ENCODE measurements around the gene FAM240B. TPM values are rescaled to one million over a fixed set of nuclear protein-coding genes. Genes with fewer than 3 reads are reported as not detected.

Gene FAM240B
- total RNA-seq, 2 experiments from 2014 or later = not detected

DNA sequence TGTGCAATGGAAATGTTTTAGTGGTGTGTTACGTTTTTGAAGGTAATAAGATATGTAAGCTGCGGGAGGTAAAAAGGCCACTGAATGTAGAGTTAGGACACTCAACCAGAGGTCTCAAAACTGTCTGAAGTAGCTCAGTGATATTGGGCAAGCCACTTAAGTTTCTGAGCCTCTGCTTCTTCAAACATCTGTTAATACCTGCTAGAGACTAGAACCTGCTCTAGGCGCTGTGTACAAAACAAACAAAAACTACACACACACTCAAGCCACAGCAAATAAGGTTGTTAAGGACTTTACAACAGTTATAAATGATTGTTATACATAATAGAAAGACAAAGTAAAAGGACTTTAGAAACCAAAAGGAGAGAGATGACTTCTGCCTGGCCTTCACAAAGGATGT is 24.6 kb upstream of the FAM240B start:
- Mint-ChIP-seq H3K9me3 (no peaks in the 10 kb centered on the region), H3K4me1 (ENCODE audit: low read depth) (no peaks in the 10 kb centered on the region), H3K4me3 (no peak overlapping the region), H3K27ac (no peak overlapping the region), H3K36me3 (ENCODE audit: low read depth) (no peaks in the 10 kb centered on the region), H3K27me3 (peaks cover 40% of the 10 kb centered on the region)
- intact Hi-C loops (cut with DNase I, micrococcal nuclease) = no loop called here
- CTCF ChIA-PET = no interaction called here
- H3K27ac ChIP-seq (ENCODE audit: low read depth in 1 of 2, low read length in 2 of 2) = no peak overlapping the region
- ATAC-seq (ENCODE audit: poor library complexity) (no peak), DNase-seq (no peak)
- POLR2A ChIA-PET = no interaction called here
- H3K9me3 ChIP-seq (ENCODE audit: control insufficient read depth in 1 of 2, insufficient read depth in 1 of 2, low read length in 2 of 2) = no peaks in the 10 kb centered on the region
- H3K4me3 ChIP-seq (ENCODE audit: low read length) = no peak overlapping the region
- no peaks in the 10 kb centered on the region for H3K36me3 ChIP-seq (ENCODE audit: insufficient read depth, low read length)
- TF ChIP-seq, protein P1, sequence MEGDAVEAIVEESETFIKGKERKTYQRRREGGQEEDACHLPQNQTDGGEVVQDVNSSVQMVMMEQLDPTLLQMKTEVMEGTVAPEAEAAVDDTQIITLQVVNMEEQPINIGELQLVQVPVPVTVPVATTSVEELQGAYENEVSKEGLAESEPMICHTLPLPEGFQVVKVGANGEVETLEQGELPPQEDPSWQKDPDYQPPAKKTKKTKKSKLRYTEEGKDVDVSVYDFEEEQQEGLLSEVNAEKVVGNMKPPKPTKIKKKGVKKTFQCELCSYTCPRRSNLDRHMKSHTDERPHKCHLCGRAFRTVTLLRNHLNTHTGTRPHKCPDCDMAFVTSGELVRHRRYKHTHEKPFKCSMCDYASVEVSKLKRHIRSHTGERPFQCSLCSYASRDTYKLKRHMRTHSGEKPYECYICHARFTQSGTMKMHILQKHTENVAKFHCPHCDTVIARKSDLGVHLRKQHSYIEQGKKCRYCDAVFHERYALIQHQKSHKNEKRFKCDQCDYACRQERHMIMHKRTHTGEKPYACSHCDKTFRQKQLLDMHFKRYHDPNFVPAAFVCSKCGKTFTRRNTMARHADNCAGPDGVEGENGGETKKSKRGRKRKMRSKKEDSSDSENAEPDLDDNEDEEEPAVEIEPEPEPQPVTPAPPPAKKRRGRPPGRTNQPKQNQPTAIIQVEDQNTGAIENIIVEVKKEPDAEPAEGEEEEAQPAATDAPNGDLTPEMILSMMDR (IDR thresholded peaks at IDR 0.05) = no peak
- H3K27me3 ChIP-seq (ENCODE audit: control insufficient read depth in 1 of 2, insufficient read depth in 2 of 2, low read length in 2 of 2) = no peaks in the 10 kb centered on the region
- H3K4me1 ChIP-seq (ENCODE audit: insufficient read depth, low read length) = no peaks in the 10 kb centered on the region

DNA sequence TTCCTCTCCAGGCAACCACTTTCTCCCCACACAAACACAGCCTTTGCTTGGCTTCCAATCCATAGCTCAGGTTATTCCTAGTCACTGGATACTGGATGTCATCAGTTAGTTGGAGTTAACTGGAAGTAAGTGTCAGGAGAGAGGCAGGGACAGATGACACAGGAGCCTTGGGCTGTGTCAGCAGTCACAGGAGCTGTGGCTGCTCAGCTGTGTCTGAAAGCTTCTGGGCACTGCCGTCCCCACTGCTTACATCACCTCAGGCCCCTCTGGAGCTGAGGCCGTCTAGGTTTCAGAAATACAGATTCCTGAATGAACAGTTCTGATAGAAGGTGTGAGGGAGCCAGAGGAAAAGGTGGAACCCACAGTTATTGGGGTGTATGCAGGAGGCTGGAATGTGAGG is 17.3 kb upstream of the FAM240B start:
- intact Hi-C loops (cut with DNase I, micrococcal nuclease) = no loop called here
- TF ChIP-seq, protein P1 (IDR thresholded peaks at IDR 0.05) = no peak

DNA sequence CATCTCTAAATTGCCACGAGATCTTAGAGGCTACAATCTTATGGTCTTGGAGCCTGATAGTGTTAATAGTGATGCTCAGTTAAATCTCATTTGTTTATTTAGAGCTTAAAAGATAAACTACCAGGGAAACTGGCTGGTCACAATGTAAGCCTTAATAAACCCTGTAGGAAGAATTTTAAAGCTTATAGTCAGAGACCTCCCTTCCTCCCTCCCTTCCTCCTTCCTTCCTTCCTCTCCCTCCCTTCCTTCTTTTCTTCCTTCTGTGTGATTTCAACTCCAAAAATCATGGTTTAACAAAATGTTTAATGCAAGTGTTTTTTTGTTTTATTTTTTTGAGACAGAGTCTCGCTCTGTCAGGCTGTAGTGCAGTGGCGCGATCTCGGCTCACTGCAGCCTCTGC is 14.9 kb upstream of the FAM240B start:
- Mint-ChIP-seq H3K4me3 (no peak overlapping the region), H3K4me1 (ENCODE audit: low read depth) (no peaks in the 10 kb centered on the region), H3K9me3 (no peaks in the 10 kb centered on the region), H3K36me3 (ENCODE audit: low read depth) (no peaks in the 10 kb centered on the region), H3K27ac (no peak overlapping the region), H3K27me3 (peaks cover 23% of the 10 kb centered on the region)
- H3K4me3 ChIP-seq (ENCODE audit: low read length) = no peak overlapping the region
- CTCF ChIA-PET = no interaction called here
- no peak for DNase-seq
- TF ChIP-seq, protein P1 (IDR thresholded peaks at IDR 0.05) = no peak
- no peaks in the 10 kb centered on the region for H3K4me1 ChIP-seq (ENCODE audit: insufficient read depth, low read length)
- no peak for ATAC-seq (ENCODE audit: poor library complexity)
- H3K36me3 ChIP-seq (ENCODE audit: insufficient read depth, low read length) = no peaks in the 10 kb centered on the region
- H3K9me3 ChIP-seq (ENCODE audit: control insufficient read depth in 1 of 2, insufficient read depth in 1 of 2, low read length in 2 of 2) = peaks cover 0 to 25% of the 10 kb centered on the region in 2 experiments
- H3K27ac ChIP-seq (ENCODE audit: low read depth in 1 of 2, low read length in 2 of 2) = no peak overlapping the region
- intact Hi-C loops (cut with DNase I, micrococcal nuclease) = no loop called here
- POLR2A ChIA-PET = no interaction called here
- peaks cover 0 to 8% of the 10 kb centered on the region in 2 experiments for H3K27me3 ChIP-seq (ENCODE audit: control insufficient read depth in 1 of 2, insufficient read depth in 2 of 2, low read length in 2 of 2)

More for the DNA sequence above, 17.3 kb upstream of the FAM240B start:
- Mint-ChIP-seq H3K9me3 (no peaks in the 10 kb centered on the region), H3K4me1 (ENCODE audit: low read depth) (no peaks in the 10 kb centered on the region), H3K27ac (no peak overlapping the region), H3K27me3 (peaks cover 27% of the 10 kb centered on the region), H3K4me3 (no peak overlapping the region), H3K36me3 (ENCODE audit: low read depth) (no peaks in the 10 kb centered on the region)
- peaks cover 0 to 5% of the 10 kb centered on the region in 2 experiments for H3K27me3 ChIP-seq (ENCODE audit: control insufficient read depth in 1 of 2, insufficient read depth in 2 of 2, low read length in 2 of 2)
- no peaks in the 10 kb centered on the region for H3K4me1 ChIP-seq (ENCODE audit: insufficient read depth, low read length)
- H3K9me3 ChIP-seq (ENCODE audit: control insufficient read depth in 1 of 2, insufficient read depth in 1 of 2, low read length in 2 of 2) = peaks cover 0 to 24% of the 10 kb centered on the region in 2 experiments
- H3K36me3 ChIP-seq (ENCODE audit: insufficient read depth, low read length) = no peaks in the 10 kb centered on the region
- ATAC-seq (ENCODE audit: poor library complexity) (no peak), DNase-seq (no peak)
- POLR2A ChIA-PET = no interaction called here
- H3K27ac ChIP-seq (ENCODE audit: low read depth in 1 of 2, low read length in 2 of 2) = no peak overlapping the region
- CTCF ChIA-PET = no interaction called here
- H3K4me3 ChIP-seq (ENCODE audit: low read length) = no peak overlapping the region

Measured in CD4-positive, alpha-beta T cell (primary cell).